ENCODE measurements around the gene MAP4K5.

Gene MAP4K5

GRCh38 chr14:50476134-50476533 is 56.2 kb downstream of the MAP4K5 start:
- no peak for DNase-seq (ENCODE audit: low spot score)

GRCh38 chr14:50475460-50475859 is 56.9 kb downstream of the MAP4K5 start:
- DNase-seq (ENCODE audit: low spot score), result no peak

- no peak for DNase-seq (ENCODE audit: low spot score)
These were observed 60.4 kb downstream of the MAP4K5 start for GRCh38 chr14:50471838-50472465.

- no peak for DNase-seq (ENCODE audit: low spot score)
These were observed 62.4 kb downstream of the MAP4K5 start for GRCh38 chr14:50469982-50470381.

- DNase-seq (ENCODE audit: low spot score), result no peak
These were observed 70.3 kb downstream of the MAP4K5 start for GRCh38 chr14:50462111-50462510.

- DNase-seq (ENCODE audit: low spot score), result no peak
These were observed 78.5 kb downstream of the MAP4K5 start for GRCh38 chr14:50453869-50454268.

- DNase-seq (ENCODE audit: low spot score), result no peak
These were observed 79.2 kb downstream of the MAP4K5 start for GRCh38 chr14:50452979-50453705.

GRCh38 chr14:50452296-50452695 is 80.1 kb downstream of the MAP4K5 start:
- no peak for DNase-seq (ENCODE audit: low spot score)

- DNase-seq (ENCODE audit: low spot score), result no peak
These were observed 80.5 kb downstream of the MAP4K5 start for GRCh38 chr14:50451854-50452253.

GRCh38 chr14:50447461-50447860 is 84.9 kb downstream of the MAP4K5 start:
- DNase-seq (ENCODE audit: low spot score), result no peak

- no peak for DNase-seq (ENCODE audit: low spot score)
These were observed 97.8 kb downstream of the MAP4K5 start for GRCh38 chr14:50434528-50434927.

GRCh38 chr14:50432131-50432530 is 100.2 kb downstream of the MAP4K5 start:
- no peak for DNase-seq (ENCODE audit: low spot score)

- no peak for DNase-seq (ENCODE audit: low spot score)
These were observed 106.6 kb downstream of the MAP4K5 start for GRCh38 chr14:50425816-50426215.

- DNase-seq (ENCODE audit: low spot score), result no peak
These were observed 107.3 kb downstream of the MAP4K5 start for GRCh38 chr14:50425105-50425504.

- DNase-seq (ENCODE audit: low spot score), result no peak
These were observed 108.8 kb downstream of the MAP4K5 start for GRCh38 chr14:50423529-50423928.

- DNase-seq (ENCODE audit: low spot score), result no peak
These were observed 110.9 kb downstream of the MAP4K5 start for GRCh38 chr14:50421499-50421898.

GRCh38 chr14:50417853-50418252 is 114.5 kb downstream of the MAP4K5 start:
- no peak for DNase-seq (ENCODE audit: low spot score)

GRCh38 chr14:50410921-50411320 is 121.4 kb downstream of the MAP4K5 start:
- no peak for DNase-seq (ENCODE audit: low spot score)

- DNase-seq (ENCODE audit: low spot score), result no peak
These were observed 122.3 kb downstream of the MAP4K5 start for GRCh38 chr14:50410071-50410470.

- DNase-seq (ENCODE audit: low spot score), result no peak
These were observed 125.1 kb downstream of the MAP4K5 start for GRCh38 chr14:50407111-50407812.

GRCh38 chr14:50403419-50403818 is 128.9 kb downstream of the MAP4K5 start:
- no peak for DNase-seq (ENCODE audit: low spot score)

GRCh38 chr14:50402965-50403364 is 129.4 kb downstream of the MAP4K5 start:
- DNase-seq (ENCODE audit: low spot score), result no peak

- DNase-seq (ENCODE audit: low spot score), result no peak
These were observed 131.9 kb downstream of the MAP4K5 start for GRCh38 chr14:50400461-50400860.

All from left forelimb (tissue), 1 donor.